Prostate gland (tissue), 2 donors: ENCODE results near the gene RAB11B.

Experiments
- CTCF ChIP-seq, 4 experiments: fragments of 200-600 bp in 2 of 4; fragments of 450-650 bp in 2 of 4; sonication (generic) in 2 of 4; IDR thresholded peaks; 1 replicate in 3 of 4; 2 replicates in 1 of 4; pipeline ENCODE4 v1.5.1; 2016 to 2019; ENCODE audit warnings: antibody characterized with exemption in 4 of 4, mild to moderate bottlenecking in 2 of 4, moderate library complexity in 2 of 4
- POLR2A ChIP-seq: fragments of 450-650 bp; IDR thresholded peaks from one replicate; pipeline ENCODE4 v1.6.1; 2016; ENCODE audit warnings: antibody characterized with exemption, mild to moderate bottlenecking

DNA sequence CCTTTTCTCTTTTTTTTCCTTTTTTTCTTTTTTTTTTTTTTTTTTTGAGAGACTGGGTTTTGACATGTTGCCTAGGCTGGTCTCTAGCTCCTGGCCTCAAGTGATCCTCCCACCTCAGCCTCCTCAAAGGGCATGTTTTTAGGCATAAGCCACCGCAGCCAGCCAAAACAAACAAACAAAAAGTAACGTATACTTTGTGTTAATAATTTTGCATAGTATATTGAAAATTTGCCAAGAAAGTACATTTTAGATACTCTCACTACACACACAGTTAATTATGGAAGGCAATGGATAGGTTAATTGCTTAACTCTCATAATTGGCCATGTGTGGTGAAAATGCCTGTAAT, 1.6 kb upstream of the RAB11B start:
- TF ChIP-seq CTCF (IDR thresholded peaks at IDR 0.05) (no peak), POLR2A (no peak)
